WERI-Rb-1 (cell line): ENCODE results near the gene DNAJC25.

ENCODE experiments used
- DNase-seq: peaks from one replicate; pipeline ENCODE4 v3.0.0-alpha.2; 2020
- H3K27ac ChIP-seq: fragments of 250-450 bp; sonication (Bioruptor Pico); 2 replicates; pipeline ENCODE4 v1.5.1; 2020; ENCODE audit warnings: mild to moderate bottlenecking, moderate library complexity
- H3K27me3 ChIP-seq: fragments of 250-450 bp; sonication (Bioruptor Pico); 2 replicates; pipeline ENCODE4 v1.5.1; 2021; ENCODE audit warnings: mild to moderate bottlenecking, low read depth, moderate library complexity; ENCODE audit not compliant: insufficient read depth, severe bottlenecking
- H3K36me3 ChIP-seq: fragments of 250-450 bp; sonication (Bioruptor Pico); 2 replicates; pipeline ENCODE4 v1.5.1; 2020; ENCODE audit warnings: mild to moderate bottlenecking, moderate library complexity
- H3K4me3 ChIP-seq: 2 replicates; pipeline ENCODE4 v1.5.1; 2011; ENCODE audit warnings: low read depth, mild to moderate bottlenecking, control low read depth, low read length
- H3K9me3 ChIP-seq: fragments of 250-450 bp; sonication (Bioruptor Pico); 2 replicates; pipeline ENCODE4 v1.5.1; 2021; ENCODE audit warnings: mild to moderate bottlenecking, moderate library complexity; ENCODE audit not compliant: severe bottlenecking
- CTCF ChIP-seq: IDR thresholded peaks from 2 replicates; pipeline ENCODE4 v1.5.1; 2011; ENCODE audit warnings: low read depth, mild to moderate bottlenecking, control low read depth, inconsistent platforms, low read length

DNAJC25 gene

GRCh38 chr9:111658943-111659342 is 27.8 kb downstream of the DNAJC25 start:
- peaks cover 10% of the 10 kb centered on the region for H3K36me3 ChIP-seq
- H3K27me3 ChIP-seq, result no peaks in the 10 kb centered on the region
- H3K27ac ChIP-seq, result no peak overlapping the region
- no peak for TF ChIP-seq CTCF
- no peaks in the 10 kb centered on the region for H3K9me3 ChIP-seq
- no peak overlapping the region for H3K4me3 ChIP-seq
- no peak for DNase-seq

- TF ChIP-seq CTCF, result no peak
- Histone ChIP-seq H3K9me3 (no peaks in the 10 kb centered on the region), H3K4me3 (no peak overlapping the region), H3K27me3 (no peaks in the 10 kb centered on the region), H3K36me3 (peaks cover 13% of the 10 kb centered on the region), H3K27ac (no peak overlapping the region)
- DNase-seq, result no peak
Observed at GRCh38 chr9:111659691-111660090, 28.6 kb downstream of the DNAJC25 start.

GRCh38 chr9:111661150-111661801 is 30.1 kb downstream of the DNAJC25 start, which contains the start of gene GNG10:
TSS of gene GNG10 (plus strand) at chr9:111661605. CDS start at chr9:111661635, 30 bp downstream.
- H3K27ac ChIP-seq, result peak within 1 kb of the TSS; percentile 70
- no peak for TF ChIP-seq CTCF
- no peaks in the 10 kb centered on the region for H3K9me3 ChIP-seq
- H3K36me3 ChIP-seq, result peaks cover 18% of the 10 kb centered on the region
- H3K27me3 ChIP-seq, result no peaks in the 10 kb centered on the region
- peak within 1 kb of the TSS; percentile 61 for H3K4me3 ChIP-seq
- peak; percentile 70 for DNase-seq

- no peaks in the 10 kb centered on the region for H3K27me3 ChIP-seq
- peak overlapping the region; percentile 70 for H3K27ac ChIP-seq
- peak overlapping the region; percentile 61 for H3K4me3 ChIP-seq
- TF ChIP-seq CTCF, result no peak
- peaks cover 24% of the 10 kb centered on the region for H3K36me3 ChIP-seq
- no peaks in the 10 kb centered on the region for H3K9me3 ChIP-seq
- peak; percentile 53 for DNase-seq
Observed at GRCh38 chr9:111661802-111662521, 30.8 kb downstream of the DNAJC25 start.

- Histone ChIP-seq H3K27ac (no peak overlapping the region), H3K4me3 (peak overlapping the region; percentile 61), H3K9me3 (no peaks in the 10 kb centered on the region), H3K27me3 (no peaks in the 10 kb centered on the region), H3K36me3 (peaks cover 32% of the 10 kb centered on the region)
- no peak for DNase-seq
- no peak for TF ChIP-seq CTCF
Observed at GRCh38 chr9:111662576-111663300, 31.6 kb downstream of the DNAJC25 start.
